ENCODE results near the gene KRTAP9-7.

GRCh38 chr17:41307647-41308046, 32.1 kb downstream of the KRTAP9-7 start:
- TF ChIP-seq POLR2A (IDR thresholded peaks at IDR 0.05; ENCODE audit: low read depth, low read length) (no peak), CTCF (IDR thresholded peaks at IDR 0.05; ENCODE audit: extremely low read depth in 1 of 2, insufficient read depth in 1 of 2, low read depth in 1 of 2, low read length in 2 of 2) (no peak), MAX (IDR thresholded peaks at IDR 0.05; ENCODE audit: insufficient read depth, insufficient read length) (no peak), JUN (IDR thresholded peaks at IDR 0.05; ENCODE audit: borderline replicate concordance, insufficient read depth, insufficient read length, low read depth) (no peak)

Data from endothelial cell of umbilical vein (primary cell).